ENCODE data around the gene PAXX.

The PAXX gene

DNA sequence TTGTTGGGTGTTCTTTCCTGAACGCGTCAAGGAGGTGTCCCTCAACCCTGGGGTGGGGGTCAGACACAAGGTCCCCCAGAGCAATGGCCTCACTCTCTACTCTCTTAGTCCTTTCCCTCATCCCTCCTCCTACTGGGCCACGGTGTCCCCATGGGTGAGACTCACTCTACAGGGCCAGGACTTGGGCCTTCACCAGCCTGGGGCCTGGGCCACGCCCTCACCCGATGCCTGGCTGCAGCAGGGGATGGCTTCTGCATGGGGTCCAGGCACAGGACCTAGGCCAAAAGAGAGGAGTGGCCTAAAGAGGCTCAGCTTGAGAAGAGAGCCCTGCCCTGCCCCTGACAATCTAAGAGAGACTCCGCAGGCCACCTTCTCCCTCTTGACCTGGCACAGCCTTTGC is 34.3 kb upstream of the PAXX start:
- H3K4me3 ChIP-seq (replicated peaks in 1 of 2; ENCODE audit: low read depth in 2 of 2, low read length in 2 of 2), result no peak overlapping the region
- no peak for DNase-seq (ENCODE audit: low read depth in 2 of 2)
- TF ChIP-seq, protein P1, sequence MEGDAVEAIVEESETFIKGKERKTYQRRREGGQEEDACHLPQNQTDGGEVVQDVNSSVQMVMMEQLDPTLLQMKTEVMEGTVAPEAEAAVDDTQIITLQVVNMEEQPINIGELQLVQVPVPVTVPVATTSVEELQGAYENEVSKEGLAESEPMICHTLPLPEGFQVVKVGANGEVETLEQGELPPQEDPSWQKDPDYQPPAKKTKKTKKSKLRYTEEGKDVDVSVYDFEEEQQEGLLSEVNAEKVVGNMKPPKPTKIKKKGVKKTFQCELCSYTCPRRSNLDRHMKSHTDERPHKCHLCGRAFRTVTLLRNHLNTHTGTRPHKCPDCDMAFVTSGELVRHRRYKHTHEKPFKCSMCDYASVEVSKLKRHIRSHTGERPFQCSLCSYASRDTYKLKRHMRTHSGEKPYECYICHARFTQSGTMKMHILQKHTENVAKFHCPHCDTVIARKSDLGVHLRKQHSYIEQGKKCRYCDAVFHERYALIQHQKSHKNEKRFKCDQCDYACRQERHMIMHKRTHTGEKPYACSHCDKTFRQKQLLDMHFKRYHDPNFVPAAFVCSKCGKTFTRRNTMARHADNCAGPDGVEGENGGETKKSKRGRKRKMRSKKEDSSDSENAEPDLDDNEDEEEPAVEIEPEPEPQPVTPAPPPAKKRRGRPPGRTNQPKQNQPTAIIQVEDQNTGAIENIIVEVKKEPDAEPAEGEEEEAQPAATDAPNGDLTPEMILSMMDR (IDR thresholded peaks at IDR 0.05; ENCODE audit: low read depth, low read length), result no peak

DNA sequence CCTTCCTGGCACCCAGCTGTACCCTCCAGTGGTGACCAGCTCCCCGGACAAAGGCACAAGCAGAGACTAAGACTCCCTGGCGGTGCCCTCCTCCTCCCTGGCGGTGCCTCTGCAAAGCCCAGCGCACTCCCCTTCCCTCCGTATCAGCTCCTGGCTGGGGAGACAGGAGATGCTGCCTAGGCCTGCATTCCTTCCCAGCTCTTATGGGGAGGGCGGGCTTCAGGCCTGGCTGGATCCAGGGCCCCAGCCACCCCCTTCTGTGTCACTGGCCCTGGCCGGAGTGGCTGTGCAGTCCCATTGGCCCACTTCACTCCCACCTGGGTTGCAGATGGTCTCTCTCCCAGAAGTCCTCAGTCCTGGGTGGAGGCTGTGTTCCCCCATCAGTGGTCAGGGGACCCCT is 33.7 kb upstream of the PAXX start:
- no peak overlapping the region for H3K4me3 ChIP-seq (replicated peaks in 1 of 2; ENCODE audit: low read depth in 2 of 2, low read length in 2 of 2)
- no peak for DNase-seq (ENCODE audit: low read depth in 2 of 2)
- TF ChIP-seq, protein P1 (IDR thresholded peaks at IDR 0.05; ENCODE audit: low read depth, low read length), result no peak

DNA sequence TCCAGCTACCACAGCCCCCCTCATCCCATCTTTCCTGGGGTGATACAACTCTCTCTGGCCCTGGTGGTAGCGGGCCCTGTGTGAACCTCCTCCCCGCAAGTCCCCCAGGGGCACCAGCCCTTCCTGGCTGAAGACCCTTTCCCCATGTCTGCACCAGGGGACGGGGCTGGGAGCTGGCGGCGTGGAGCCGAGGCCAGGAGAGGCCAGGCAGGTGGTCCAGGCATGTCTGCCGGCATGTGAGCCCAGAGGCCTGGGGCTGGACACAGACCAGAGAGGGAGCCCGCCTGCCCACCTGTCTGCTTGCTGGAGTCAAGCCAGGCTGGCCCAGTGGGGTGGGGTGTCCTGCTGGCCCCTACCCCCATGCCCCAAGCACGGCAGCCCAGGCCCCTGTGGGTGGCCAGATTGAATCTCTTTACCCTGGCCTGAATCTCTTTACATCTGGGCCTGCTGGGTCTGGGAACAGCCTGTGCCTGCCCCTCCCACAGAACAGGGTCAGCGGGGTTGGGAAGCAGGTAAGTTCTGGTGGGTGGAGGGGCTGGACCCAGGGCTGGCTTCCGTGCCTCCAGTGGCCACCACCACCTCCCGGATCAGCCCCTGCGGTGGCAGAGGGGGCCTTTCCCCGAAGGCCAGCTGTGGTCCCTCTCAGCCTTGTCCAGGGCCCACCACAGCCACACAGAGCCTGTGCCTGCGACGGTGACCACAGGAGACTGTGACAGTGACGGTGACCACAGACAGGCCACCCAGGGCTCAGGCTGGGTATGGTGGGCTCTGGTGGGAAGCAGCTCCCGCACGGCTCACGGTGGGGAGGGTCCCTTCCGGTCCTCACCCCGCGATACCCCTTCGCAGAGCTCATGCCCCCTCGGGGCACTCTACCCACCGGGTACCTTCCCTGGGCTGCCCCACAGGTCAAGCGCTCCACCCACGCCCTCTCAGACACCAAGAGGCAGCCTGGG is 33.0 kb upstream of the PAXX start:
- no peak for DNase-seq (ENCODE audit: low read depth in 2 of 2)
- TF ChIP-seq, protein P1 (IDR thresholded peaks at IDR 0.05; ENCODE audit: low read depth, low read length), result no peak
- H3K4me3 ChIP-seq (replicated peaks in 1 of 2; ENCODE audit: low read depth in 2 of 2, low read length in 2 of 2), result no peak overlapping the region

DNA sequence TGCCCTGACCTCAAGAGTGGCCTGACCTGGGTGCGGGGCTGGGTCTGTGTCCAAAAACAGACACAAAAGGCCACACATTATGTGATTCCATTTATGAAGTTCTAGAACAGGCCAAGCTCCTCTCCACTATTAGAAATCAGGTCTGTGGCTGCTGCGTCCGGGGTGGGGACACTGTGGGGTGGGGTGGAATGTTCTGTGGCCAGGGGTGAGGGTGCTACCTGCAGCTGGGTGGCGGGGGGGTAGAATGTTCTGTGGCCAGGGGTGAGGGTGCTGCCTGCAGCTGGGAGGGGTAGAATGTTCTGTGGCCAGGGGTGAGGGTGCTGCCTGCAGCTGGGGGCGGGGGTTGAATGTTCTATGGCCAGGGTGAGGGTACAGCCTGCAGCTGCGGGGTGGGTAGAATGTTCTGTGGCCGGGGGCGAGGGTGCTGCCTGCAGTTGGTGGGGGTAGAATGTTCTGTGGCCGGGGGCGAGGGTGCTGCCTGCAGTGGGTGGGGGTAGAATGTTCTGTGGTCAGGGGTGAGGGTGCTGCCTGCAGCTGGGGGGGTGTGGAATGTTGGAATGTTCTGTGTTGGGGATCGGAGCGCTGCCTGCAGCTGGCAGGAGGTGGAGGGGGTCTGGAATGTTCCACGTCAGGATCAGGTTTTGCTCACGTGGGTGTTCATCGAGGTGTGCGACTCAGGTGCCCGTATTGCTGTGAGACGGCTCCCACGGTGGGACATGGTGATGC is 31.8 kb upstream of the PAXX start:
- TF ChIP-seq, protein P1 (IDR thresholded peaks at IDR 0.05; ENCODE audit: low read depth, low read length), result no peak
- no peak for DNase-seq (ENCODE audit: low read depth in 2 of 2)
- no peak overlapping the region for H3K4me3 ChIP-seq (replicated peaks in 1 of 2; ENCODE audit: low read depth in 2 of 2, low read length in 2 of 2)

DNA sequence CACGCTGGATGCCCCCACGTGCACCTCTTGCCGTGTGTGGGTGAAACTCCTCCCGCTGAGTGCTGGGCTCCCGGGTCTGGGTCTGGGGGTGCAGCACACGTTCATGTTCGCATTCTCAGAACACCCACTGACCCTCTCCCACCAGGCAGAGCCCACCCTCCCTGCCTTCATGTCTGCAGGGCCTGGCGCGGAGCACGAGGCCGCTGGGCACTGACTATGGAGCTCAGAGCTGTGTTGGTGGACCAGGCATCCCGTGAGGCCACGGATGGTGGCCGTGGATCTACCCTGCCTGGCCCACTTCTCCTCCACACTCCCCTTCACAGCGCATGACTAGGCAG is 31.3 kb upstream of the PAXX start:
- TF ChIP-seq, protein P1 (IDR thresholded peaks at IDR 0.05; ENCODE audit: low read depth, low read length), result no peak
- H3K4me3 ChIP-seq (replicated peaks in 1 of 2; ENCODE audit: low read depth in 2 of 2, low read length in 2 of 2), result no peak overlapping the region
- no peak for DNase-seq (ENCODE audit: low read depth in 2 of 2)

DNA sequence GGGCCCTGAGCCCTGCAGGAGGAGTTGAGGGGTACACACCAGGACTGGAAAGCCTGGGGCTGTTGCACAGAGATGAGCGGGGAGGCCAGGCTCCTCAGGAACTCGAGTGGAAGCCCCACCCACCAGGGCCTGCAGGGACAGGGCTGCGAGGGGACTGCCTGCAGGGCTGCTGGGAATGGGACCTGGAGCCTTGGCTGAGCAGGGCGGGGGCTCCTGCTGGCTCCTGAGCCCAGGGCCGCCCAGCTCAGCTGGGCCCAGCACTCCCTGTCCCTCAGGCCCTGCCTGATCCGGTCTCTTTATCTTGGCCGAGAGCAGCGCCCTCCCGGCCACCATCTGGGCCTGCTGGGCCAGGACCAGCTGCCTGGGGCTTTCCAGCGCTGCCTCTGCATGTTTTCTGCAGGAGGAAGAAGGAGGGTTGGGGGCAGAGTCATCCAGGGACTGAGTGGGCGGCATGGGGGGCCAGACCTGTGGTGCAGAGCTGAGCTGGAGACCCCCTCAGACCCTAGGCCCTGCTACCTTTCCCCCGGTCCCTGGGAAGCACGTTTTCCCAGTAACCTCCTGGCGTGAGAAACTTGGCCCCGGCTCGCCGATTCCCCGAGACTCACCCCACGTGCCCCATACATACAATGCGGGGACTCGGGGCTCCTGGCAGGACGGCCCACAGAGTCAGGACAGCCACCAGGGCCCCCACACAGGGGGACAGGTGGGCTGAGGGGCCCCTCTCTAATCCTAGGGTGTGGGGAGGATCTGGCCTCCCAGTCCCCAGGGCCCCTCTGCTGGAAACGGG is 30.8 kb upstream of the PAXX start:
- TF ChIP-seq, protein P1 (IDR thresholded peaks at IDR 0.05; ENCODE audit: low read depth, low read length), result no peak
- no peak overlapping the region for H3K4me3 ChIP-seq (replicated peaks in 1 of 2; ENCODE audit: low read depth in 2 of 2, low read length in 2 of 2)
- no peak for DNase-seq (ENCODE audit: low read depth in 2 of 2)

All from cardiac fibroblast (primary cell).